ENCODE results near the gene CYP4F3.
"Not testable (repeated sequence)": the region's sequence is repeated elsewhere in the genome, so short reads cannot be mapped to it uniquely, and the experiment has no call there.

CYP4F3 gene

DNA sequence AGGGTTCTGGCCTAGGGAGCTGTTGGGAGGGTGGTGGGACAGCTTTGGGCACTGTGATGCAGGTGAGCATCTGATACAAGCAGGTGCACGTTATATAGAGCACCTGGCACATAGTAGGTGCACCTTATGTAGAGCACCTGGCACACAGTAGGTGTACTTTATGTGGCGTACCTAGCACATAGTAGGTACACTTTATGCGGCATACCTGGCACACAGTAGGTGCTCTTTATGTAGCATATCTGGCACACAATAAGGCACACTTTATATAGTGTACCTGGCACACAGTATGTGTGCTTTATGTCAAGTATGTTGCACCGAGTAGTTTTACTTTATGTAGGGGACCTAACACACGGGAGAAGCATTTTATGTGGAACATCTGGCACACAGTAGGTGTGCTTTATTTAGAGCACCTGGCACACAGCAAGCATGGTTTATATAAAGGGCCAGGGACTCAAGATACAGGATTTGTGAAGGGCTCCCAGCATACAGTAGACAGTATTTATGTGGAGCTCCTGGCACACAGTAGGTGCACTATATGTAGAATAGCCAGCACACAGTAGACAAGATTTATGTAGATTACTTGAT is 30.6 kb downstream of the CYP4F3 start:
- DNase-seq: no peak

DNA sequence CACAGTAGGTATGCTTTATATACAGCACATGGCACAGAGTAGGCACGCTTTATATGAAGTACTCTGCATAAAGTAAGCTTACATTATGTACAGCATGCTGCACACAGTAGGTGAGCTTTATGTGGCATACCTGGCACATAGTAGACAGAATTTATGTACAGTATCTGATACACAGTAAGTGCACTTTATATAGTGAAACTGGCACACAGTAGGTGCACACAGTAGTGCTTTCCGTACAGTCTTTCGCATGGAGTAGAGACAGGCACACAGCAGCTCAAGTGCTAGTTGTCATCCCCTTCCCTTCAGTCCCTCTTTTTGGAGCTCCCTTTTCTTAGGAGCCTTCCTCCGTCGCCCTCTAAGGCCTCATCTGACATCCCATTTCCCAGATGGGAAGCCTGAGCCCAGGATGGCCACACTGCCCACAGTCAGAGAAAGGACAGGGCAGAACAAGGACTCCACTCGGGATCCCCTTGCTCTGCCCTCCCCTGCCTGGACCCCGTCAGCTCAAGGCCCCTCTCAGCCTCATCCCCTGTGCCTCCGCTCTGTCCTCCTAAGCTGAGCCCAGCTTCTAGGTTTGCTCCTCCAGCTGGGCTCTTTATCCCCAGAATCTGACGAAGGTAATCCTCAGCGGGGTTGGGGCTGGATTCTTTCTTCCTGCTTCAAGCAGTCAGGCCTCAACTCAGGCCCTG is 31.3 kb downstream of the CYP4F3 start:
- no peak for DNase-seq

DNA sequence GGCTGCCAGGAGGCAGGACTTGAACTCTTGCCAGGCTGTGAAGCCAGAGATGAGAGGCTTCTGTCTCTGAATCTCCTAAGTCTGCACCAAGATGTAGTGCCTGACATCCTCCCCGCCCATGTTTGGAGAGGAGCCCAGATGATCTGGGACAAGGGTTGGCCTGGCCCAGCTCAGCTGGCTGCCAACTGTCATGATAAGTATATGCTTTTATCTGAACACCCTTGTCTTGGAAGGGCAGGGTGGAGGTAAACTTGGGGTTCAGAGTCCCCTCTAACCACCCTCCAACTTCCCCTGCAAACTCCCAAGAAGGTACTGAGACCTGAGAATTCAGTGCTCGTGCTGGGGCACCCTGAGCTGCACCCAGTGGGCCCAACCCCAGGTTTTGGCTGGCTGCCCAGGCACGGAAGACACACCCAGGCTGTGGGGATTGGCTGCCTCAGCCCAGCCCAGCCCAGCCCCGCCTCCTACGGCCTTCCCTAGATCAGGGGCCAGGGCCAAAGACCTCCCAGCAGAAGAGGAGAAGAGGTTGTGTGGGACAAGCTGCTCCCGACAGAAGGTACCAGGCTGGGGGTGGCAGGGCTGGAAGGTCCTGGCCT is 32.0 kb downstream of the CYP4F3 start, which contains the start of gene CYP4F12:
CYP4F12 (plus strand) TSS at position 508 of the 596 bp plus-strand sequence. CDS start 443 bp downstream, outside the sequence.
- DNase-seq: no peak

DNA sequence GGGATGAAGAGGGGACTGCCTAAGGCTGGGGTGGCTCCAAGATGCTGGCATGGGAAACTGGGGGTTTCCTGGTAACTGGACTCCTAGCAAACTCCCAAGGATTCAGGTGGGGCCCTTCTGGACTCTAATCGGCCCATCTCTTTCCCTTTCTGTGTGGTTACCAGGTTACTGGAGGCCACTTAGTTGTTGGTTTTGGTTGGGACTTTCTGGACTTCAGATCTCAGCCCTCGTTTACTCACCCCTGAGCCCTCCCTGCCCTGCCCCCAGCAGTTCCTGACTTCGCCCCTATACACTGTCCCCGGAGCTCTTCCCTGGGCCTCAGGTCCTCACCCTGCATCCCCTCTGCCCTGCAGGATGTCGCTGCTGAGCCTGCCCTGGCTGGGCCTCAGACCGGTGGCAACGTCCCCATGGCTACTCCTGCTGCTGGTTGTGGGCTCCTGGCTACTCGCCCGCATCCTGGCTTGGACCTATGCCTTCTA is 32.5 kb downstream of the CYP4F3 start:
- no peak for DNase-seq

DNA sequence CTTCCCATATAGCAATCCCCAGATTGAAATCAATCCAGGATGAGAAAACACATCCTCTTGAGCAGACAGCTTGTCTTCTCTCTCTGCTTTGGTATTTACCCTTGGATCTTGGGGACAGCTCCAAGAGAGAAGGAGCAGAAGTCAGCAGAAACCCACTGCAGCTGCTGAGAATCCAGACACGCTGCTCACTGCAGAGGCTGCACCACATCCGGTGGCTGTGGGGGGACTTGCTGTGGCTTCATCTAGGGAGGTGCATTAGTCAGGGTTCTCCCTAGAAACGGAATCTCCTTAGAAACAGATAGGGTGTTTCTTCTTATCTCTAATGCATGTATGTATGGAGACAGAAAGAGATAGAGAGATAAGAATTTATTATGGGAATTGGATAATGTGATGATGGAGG is 34.9 kb downstream of the CYP4F3 start:
- DNase-seq: no peak

DNA sequence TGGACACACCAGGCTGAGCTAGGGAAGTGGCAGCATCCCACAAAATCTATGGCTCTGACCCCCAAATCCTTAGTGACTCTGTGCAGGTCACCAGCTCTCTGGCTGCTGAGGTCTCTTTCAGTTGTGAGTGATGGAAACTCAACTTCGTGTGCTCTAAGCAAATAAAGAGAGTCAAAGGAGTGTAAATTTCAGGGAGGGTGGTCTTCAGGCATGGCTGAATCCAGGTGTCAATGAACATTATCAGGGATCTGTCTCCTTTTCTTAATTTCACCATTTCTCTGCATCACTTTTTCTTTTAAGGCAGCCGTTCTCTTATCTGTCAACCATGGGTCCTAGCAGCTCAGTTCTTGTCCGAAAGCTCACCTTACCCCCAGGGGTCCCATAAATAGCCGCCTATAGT is 38.4 kb downstream of the CYP4F3 start:
- no peak for DNase-seq

DNA sequence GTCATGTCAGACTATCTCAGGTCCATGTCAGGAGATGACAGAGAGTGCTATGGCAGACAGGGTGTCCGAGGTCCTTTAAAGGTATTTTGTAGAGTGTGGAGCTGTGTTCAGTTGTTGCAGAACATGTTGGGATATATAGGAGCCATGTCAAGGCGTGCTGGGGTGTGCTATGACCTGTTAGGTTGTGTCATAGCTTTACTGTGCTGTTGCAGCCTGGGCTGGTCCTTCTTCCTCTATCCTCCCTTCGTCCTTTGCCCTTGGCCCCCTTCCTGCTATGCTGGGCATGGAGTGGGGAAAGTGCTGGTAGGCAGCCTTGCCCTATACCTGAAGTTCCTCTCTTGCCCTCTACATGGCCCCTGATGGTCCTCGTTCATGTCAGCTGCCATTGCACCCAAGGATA is 39.2 kb downstream of the CYP4F3 start:
- not testable (repeated sequence) for DNase-seq

DNA sequence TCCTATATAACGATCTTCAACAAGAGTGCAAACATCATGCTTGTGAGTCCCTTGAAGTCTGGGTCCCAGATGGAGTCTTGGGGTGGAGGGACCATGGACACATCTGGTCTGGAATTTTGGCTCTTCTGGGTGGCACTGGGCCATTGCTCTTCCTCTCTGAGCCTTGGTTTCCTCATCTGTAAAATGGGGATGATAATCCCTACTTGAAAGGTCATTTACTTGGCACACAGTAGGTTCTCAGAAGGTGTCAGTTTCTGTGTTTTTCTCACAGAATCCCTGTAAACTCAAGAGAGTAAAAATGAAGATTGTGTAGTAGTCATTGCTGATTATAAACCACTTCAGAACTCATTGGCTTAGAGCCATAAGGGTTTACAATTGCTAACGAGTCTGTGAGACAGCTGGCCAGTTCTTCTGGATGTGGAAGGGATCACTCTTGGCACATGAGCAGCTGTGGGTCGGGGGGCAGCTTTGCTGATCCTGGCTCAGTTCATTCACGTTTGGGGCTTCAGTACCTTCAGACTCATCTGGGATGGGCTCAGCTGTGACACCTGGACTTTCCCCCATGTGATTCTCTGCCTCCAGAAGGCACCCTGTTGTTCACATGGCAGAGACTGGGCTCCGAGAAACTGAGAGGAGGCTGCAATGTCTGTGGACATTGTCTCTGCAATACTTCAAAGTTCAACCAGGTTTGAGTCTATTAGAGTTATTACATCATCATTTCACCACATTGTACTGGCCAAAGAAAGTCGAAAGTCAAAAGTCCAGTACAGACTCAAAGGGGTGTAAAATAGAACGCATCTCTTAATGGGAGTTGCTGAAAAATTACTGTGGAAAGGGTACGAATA is 40.0 kb downstream of the CYP4F3 start:
- no peak for DNase-seq

DNA sequence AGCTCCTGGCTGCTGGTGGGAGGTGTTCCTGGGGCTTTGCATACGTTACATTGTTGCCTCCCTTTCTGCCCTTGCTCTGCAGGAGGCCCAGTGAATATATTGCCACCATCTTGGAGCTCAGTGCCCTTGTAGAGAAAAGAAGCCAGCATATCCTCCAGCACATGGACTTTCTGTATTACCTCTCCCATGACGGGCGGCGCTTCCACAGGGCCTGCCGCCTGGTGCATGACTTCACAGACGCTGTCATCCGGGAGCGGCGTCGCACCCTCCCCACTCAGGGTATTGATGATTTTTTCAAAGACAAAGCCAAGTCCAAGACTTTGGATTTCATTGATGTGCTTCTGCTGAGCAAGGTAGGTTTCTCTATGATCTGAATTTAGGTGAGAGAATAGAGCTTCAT is 42.7 kb downstream of the CYP4F3 start:
- DNase-seq: no peak

DNA sequence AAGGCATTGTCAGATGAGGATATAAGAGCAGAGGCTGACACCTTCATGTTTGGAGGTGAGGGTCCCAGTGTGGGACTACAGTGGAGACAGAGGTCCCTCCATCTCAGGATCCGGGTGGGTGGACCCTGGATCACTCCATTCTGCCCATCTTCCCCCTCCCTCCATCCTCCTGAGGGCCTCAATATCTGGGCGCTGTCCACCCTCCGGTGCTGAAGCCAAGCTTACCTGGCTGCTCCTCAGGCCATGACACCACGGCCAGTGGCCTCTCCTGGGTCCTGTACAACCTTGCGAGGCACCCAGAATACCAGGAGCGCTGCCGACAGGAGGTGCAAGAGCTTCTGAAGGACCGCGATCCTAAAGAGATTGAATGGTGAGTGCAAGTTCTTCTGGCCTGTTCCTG is 44.1 kb downstream of the CYP4F3 start:
- DNase-seq: no peak

DNA sequence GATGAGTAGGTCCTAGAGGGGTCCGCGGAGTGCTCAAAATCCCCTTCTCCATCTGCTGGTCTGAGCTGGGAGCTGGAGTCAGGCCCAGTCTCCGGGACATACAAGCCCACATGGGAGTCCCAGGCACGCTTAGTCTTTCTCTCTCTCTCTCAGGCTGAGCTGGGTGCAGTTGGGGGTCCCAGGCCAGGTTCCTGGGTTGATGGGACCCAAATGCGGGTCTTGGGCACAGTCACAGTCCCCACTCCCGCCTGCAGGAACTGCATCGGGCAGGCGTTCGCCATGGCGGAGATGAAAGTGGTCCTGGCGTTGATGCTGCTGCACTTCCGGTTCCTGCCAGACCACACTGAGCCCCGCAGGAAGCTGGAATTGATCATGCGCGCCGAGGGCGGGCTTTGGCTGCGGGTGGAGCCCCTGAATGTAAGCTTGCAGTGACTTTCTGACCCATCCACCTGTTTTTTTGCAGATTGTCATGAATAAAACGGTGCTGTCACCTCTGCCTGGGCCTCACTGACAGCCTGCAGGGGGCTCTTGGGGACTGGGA is 56.0 kb downstream of the CYP4F3 start:
- DNase-seq: no peak

DNA sequence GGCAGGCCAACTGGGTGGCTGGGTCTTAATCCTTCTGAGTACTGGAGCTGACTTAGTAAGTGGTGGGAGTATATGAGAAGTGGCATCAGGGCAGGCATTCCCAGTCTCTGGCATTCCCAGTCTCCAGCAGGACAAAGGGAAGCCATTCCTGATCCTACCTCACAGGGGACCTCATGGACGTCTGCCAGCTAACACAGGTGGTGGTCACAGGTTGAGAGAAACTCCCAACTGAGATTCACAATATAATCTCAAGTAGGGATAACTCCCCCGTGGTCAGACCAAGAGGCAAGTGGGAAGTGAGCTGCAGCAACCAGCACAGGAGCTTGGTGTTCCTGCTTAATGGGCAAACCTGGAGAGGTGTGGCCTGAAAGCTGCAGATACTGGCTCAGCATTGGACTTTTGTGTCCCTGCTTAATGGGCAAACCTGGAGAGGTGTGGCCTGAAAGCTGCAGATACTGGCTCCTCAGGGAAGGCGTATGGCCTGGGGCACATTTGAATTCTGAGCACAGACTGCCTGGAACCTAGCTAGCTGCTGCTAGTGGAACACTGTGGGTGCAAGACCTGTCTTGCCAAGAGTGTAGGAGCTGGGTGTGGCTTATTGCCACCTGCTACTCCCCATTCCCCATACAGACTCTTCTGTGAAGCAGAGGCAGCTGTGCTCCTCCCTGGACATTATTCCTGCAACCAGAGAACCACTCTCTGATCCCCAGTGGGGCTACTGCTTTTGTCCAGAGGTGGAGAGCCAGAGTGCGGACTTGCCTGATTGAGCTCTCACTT is 61.2 kb downstream of the CYP4F3 start:
- DNase-seq: no peak

DNA sequence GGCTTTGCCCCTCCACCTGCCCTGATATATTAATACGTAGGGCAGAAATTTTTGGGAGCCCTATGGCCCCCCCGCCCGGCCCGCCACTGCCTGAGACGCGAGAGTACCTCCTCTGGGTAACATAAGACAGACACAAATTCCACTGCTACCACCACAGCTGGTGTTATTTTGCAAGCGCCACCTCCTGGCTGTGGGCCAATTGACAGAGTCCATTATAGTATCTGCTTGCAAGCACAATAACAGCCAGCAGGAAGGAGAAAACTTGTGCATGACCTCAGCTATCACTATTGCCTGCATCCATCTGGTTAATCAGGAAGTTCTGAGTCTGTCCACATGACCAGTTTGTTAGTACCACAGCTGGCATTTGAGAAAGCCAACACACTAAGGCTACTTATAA is 61.8 kb downstream of the CYP4F3 start:
- DNase-seq: peak; percentile 27
